Measurements from ENCODE around the gene LTBP3. TPM values are rescaled to one million over a fixed set of nuclear protein-coding genes. Genes with fewer than 3 reads are reported as not detected.
A peak's percentile ranks its signal among the peaks of the same experiment; 100 is the strongest.

The LTBP3 gene
- polyA plus RNA-seq, 1 donor from 2014 or later, result 4.6 TPM

DNA sequence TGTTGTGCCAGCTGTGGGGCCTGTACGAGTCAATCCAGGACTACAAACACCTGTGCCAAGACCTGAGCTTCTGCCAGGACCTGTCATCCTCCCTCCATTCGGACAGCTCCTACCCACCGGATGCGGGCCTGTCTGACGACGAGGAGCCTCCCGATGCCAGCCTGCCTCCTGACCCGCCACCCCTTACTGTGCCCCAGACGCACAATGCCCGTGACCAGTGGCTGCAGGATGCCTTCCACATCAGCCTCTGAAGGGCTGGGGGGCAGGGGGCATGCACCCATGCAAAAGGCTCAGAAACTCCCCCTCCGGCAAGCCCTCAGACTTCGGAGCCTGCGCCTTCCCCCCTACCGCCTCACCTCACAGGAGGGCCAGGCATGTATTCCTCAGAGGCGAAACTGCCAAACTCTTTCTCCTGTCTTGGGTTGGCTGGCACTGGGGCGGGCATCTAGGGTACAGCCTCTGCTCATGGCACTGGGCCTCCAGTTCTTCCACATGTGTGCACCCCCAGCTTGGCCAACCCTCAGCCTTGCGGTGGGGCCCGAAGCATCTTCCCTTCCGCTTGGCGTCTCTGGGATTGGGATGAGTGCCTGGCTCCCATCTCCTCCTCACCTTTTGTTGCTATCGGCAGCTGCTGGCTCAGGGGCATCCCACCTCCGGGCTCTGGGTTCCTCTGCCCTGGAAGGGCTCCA is 15.4 kb upstream of the LTBP3 start:
- H3K4me3 ChIP-seq (ENCODE audit: low read length), result peak overlapping the region; percentile 82
- H3K27me3 ChIP-seq (ENCODE audit: insufficient read depth, low read depth, low read length), result peaks cover 7% of the 10 kb centered on the region
- peaks cover 9% of the 10 kb centered on the region for H3F3A ChIP-seq (ENCODE audit: insufficient read depth, low read length, poor library complexity, severe bottlenecking)
- H3K27ac ChIP-seq (ENCODE audit: low read length), result peak overlapping the region; percentile 73
- peaks cover 15% of the 10 kb centered on the region for H4K20me1 ChIP-seq (ENCODE audit: insufficient read depth)
- TF ChIP-seq EP300 (conservative IDR thresholded peaks at IDR 0.05; ENCODE audit: poor library complexity, severe bottlenecking), result no peak
- TF ChIP-seq RAD21 (conservative IDR thresholded peaks at IDR 0.05), result no peak
- TF ChIP-seq TAF1 (IDR thresholded peaks at IDR 0.05; ENCODE audit: low read depth), result no peak
- no peaks in the 10 kb centered on the region for H3K9me3 ChIP-seq (ENCODE audit: low read length)
- no peak overlapping the region for H2AFZ ChIP-seq (ENCODE audit: low read depth, low read length)
- H3K9ac ChIP-seq (ENCODE audit: low read length), result peak overlapping the region; percentile 91
- no peaks in the 10 kb centered on the region for H3K36me3 ChIP-seq (ENCODE audit: insufficient read depth, low read length)
- no peaks in the 10 kb centered on the region for H3K9me2 ChIP-seq (ENCODE audit: insufficient read depth, low read length)
- peak overlapping the region; percentile 88 for H3K4me2 ChIP-seq (ENCODE audit: low read length)
- peaks cover 43% of the 10 kb centered on the region for H3K79me2 ChIP-seq (replicated peaks; ENCODE audit: insufficient read depth, low read length)

DNA sequence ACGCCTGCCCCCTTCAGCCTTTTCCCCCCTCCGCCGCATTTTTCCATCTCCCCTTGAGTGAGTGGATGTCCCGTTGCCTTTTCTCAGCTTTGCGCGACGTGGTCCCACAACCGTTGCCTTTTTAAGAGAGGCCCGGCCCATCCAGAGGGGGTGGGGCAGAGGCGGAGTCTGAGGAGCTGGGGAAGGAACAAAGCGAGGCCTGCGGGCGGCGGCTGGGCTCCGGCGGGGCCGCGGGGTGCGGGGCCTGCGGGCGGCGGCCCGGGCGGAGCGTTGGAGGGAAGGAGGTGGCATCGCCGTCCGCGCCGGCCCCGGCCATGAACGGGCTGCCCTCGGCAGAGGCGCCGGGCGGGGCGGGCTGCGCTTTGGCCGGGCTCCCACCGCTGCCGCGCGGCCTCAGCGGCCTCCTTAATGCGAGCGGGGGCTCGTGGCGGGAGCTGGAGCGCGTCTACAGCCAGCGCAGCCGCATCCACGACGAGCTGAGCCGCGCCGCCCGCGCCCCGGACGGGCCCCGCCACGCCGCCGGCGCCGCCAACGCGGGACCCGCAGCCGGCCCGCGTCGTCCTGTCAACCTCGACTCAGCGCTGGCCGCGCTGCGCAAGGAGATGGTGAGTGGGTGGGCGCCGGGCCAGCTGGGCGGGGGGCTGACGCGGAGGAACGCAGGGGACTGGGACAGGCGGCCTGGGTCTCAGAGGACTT is 14.3 kb upstream of the LTBP3 start, which contains the start of gene FAM89B:
FAM89B (plus strand) TSS at position 183 of the 696 bp plus-strand sequence; CDS start at position 315, 132 bp downstream.
- peaks cover 15% of the 10 kb centered on the region for H4K20me1 ChIP-seq (ENCODE audit: insufficient read depth)
- TF ChIP-seq MXI1 (conservative IDR thresholded peaks at IDR 0.05; ENCODE audit: poor library complexity, severe bottlenecking), result peak; percentile 73
- no peak for TF ChIP-seq EZH2 (IDR thresholded peaks at IDR 0.05; ENCODE audit: borderline replicate concordance, insufficient read depth, low read length, poor library complexity, severe bottlenecking)
- peak; percentile 74 for TF ChIP-seq POLR2AphosphoS5 (IDR thresholded peaks at IDR 0.05)
- TF ChIP-seq, protein P1, sequence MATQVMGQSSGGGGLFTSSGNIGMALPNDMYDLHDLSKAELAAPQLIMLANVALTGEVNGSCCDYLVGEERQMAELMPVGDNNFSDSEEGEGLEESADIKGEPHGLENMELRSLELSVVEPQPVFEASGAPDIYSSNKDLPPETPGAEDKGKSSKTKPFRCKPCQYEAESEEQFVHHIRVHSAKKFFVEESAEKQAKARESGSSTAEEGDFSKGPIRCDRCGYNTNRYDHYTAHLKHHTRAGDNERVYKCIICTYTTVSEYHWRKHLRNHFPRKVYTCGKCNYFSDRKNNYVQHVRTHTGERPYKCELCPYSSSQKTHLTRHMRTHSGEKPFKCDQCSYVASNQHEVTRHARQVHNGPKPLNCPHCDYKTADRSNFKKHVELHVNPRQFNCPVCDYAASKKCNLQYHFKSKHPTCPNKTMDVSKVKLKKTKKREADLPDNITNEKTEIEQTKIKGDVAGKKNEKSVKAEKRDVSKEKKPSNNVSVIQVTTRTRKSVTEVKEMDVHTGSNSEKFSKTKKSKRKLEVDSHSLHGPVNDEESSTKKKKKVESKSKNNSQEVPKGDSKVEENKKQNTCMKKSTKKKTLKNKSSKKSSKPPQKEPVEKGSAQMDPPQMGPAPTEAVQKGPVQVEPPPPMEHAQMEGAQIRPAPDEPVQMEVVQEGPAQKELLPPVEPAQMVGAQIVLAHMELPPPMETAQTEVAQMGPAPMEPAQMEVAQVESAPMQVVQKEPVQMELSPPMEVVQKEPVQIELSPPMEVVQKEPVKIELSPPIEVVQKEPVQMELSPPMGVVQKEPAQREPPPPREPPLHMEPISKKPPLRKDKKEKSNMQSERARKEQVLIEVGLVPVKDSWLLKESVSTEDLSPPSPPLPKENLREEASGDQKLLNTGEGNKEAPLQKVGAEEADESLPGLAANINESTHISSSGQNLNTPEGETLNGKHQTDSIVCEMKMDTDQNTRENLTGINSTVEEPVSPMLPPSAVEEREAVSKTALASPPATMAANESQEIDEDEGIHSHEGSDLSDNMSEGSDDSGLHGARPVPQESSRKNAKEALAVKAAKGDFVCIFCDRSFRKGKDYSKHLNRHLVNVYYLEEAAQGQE (IDR thresholded peaks at IDR 0.05; ENCODE audit: borderline replicate concordance), result peak; percentile 53
- TF ChIP-seq SMC3 (conservative IDR thresholded peaks at IDR 0.05; ENCODE audit: poor library complexity), result no peak
- TF ChIP-seq EP300 (conservative IDR thresholded peaks at IDR 0.05; ENCODE audit: poor library complexity, severe bottlenecking), result peak; percentile 47
- TF ChIP-seq, protein P2, sequence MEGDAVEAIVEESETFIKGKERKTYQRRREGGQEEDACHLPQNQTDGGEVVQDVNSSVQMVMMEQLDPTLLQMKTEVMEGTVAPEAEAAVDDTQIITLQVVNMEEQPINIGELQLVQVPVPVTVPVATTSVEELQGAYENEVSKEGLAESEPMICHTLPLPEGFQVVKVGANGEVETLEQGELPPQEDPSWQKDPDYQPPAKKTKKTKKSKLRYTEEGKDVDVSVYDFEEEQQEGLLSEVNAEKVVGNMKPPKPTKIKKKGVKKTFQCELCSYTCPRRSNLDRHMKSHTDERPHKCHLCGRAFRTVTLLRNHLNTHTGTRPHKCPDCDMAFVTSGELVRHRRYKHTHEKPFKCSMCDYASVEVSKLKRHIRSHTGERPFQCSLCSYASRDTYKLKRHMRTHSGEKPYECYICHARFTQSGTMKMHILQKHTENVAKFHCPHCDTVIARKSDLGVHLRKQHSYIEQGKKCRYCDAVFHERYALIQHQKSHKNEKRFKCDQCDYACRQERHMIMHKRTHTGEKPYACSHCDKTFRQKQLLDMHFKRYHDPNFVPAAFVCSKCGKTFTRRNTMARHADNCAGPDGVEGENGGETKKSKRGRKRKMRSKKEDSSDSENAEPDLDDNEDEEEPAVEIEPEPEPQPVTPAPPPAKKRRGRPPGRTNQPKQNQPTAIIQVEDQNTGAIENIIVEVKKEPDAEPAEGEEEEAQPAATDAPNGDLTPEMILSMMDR (IDR thresholded peaks at IDR 0.05; ENCODE audit: poor library complexity, severe bottlenecking), result no peak
- no peak for TF ChIP-seq RAD21 (conservative IDR thresholded peaks at IDR 0.05)
- TF ChIP-seq TAF1 (IDR thresholded peaks at IDR 0.05; ENCODE audit: low read depth), result peak; percentile 60
- peaks cover 9% of the 10 kb centered on the region for H3F3A ChIP-seq (ENCODE audit: insufficient read depth, low read length, poor library complexity, severe bottlenecking)
- peaks cover 51% of the 10 kb centered on the region for H3K79me2 ChIP-seq (replicated peaks; ENCODE audit: insufficient read depth, low read length)
- H3K9me3 ChIP-seq (ENCODE audit: low read length), result no peaks in the 10 kb centered on the region
- H3K27ac ChIP-seq (ENCODE audit: low read length), result peak within 1 kb of the TSS; percentile 73
- peak within 1 kb of the TSS; percentile 82 for H3K4me3 ChIP-seq (ENCODE audit: low read length)
- no peaks in the 10 kb centered on the region for H3K36me3 ChIP-seq (ENCODE audit: insufficient read depth, low read length)
- H3K9ac ChIP-seq (ENCODE audit: low read length), result peak within 1 kb of the TSS; percentile 91
- no peak within 1 kb of the TSS for H2AFZ ChIP-seq (ENCODE audit: low read depth, low read length)
- H3K9me2 ChIP-seq (ENCODE audit: insufficient read depth, low read length), result no peaks in the 10 kb centered on the region
- peaks cover 7% of the 10 kb centered on the region for H3K27me3 ChIP-seq (ENCODE audit: insufficient read depth, low read depth, low read length)
- H3K4me2 ChIP-seq (ENCODE audit: low read length), result peak within 1 kb of the TSS; percentile 96

Measured in neural cell (in vitro differentiated cells).